ENCODE measurements around the gene TPCN2.
A peak's percentile ranks its signal among the peaks of the same experiment; 100 is the strongest.

The TPCN2 gene

DNA sequence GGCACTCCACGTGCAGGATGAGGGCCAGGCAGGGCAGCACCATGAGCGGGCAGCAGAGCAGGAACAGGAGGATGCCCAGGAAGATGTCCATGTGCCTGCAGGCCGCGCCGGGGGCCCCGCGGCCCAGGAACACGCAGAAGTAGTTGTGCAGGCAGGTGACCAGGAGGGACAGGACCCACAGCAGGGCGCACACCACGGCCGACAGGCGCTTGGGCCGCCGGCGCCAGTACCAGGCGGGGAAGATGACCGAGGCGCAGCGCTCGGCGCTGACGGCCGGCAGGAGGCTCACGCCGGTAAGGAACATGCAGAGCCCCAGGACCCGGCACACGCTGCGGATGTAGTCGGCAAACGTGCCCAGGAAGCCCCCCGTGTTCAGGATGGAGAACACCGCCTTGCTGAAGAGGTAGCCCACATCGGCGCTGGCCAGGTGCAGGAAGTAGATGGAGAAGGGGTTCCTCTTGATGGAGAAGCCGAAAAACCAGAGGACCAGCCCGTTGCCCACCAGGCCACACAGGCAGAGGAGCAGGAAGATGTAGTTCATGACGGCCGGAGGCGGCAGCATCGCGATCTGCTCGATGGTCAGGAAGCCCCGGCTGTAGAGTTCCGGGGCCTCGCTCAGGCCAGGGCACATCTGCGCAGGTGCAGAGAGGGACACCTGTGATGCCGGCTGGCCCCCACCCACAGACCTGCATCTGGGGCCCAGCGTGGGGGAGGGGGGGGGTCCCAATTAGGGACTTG, 42.9 kb upstream of the TPCN2 start:
- Mint-ChIP-seq H3K27ac (no peak overlapping the region), H3K36me3 (ENCODE audit: low read depth) (no peaks in the 10 kb centered on the region), H3K4me1 (ENCODE audit: low read depth) (no peaks in the 10 kb centered on the region), H3K4me3 (no peak overlapping the region), H3K9me3 (no peaks in the 10 kb centered on the region), H3K27me3 (peaks cover 32% of the 10 kb centered on the region)
- no peak for DNase-seq

DNA sequence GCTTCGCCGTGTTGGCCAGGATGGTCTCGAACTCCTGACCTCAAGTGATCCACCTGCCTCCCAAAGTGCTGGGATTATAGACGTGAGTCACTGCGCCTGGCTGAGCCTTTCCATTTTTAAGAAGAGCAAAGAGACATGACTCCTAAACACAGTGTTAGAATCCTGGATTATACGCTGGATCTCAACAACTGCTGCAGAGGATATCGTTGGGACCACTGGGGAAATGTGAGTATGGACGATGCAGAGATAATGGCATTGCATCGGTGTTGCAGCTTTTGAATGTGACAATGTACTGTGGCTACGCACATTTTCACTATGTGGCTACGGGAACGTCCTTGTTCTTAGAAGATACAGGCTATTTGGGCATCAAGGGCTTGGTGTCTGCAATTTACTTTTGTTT, 41.9 kb upstream of the TPCN2 start:
- Mint-ChIP-seq H3K36me3 (ENCODE audit: low read depth) (no peaks in the 10 kb centered on the region), H3K4me3 (no peak overlapping the region), H3K9me3 (no peaks in the 10 kb centered on the region), H3K27ac (no peak overlapping the region), H3K27me3 (peaks cover 38% of the 10 kb centered on the region), H3K4me1 (ENCODE audit: low read depth) (peaks cover 2% of the 10 kb centered on the region)
- no peak for DNase-seq

DNA sequence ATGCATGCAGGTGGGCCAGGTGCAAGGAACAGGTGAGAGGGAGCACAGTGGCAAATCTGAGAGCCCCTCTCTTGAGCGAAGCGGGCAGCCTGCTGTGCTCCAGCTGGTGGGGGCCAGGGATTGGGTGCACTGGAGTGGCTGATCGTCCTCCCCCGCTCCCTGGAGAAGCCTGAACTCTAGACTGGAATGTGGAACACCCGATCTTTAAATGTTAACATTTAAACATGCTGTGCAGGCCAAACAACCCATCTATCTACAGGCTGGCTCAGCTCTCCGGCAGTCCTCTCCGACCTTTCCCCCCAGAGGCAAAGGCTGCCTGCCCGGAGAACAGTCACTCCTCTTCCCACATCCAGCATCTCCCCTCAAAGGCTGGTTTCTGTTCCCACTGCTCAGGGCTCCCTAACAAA, 40.8 kb upstream of the TPCN2 start:
- Mint-ChIP-seq H3K27ac (no peak overlapping the region), H3K27me3 (peaks cover 49% of the 10 kb centered on the region), H3K36me3 (ENCODE audit: low read depth) (no peaks in the 10 kb centered on the region), H3K4me1 (ENCODE audit: low read depth) (peaks cover 2% of the 10 kb centered on the region), H3K9me3 (no peaks in the 10 kb centered on the region), H3K4me3 (no peak overlapping the region)
- DNase-seq: no peak

DNA sequence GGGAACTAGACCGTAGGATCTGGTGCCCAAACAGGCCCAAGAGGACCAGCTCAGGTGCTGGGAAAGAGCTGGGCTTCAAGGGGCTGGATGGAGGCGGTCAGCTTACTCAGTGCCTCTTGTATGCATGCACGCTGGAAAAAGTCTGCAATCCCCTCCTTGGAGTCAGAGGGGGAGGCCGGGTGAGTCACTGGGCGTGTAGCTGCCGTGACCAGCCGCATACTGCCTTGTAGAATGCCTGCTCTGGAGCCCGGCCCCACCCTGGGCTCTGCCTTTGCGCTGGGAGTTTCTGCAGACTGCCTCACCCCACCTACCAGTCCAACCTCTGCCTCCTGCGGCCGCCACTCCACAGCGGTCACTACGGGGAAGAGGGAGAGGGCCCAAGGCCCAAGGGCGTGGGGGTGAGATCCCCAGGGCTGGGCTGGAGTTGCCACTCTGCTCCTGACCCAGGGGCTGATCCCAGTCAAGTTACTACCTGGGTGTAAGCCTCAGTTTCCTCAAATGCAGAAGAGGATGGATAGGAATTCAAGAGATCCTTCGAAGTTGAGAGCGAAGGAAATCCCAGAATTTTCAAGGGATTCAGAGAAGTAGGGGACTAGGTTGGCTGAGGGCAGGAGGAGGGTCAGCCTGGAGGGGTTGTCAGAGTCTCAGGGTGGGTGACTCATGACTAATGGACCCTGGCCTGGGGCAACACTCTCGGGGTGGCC, 39.8 kb upstream of the TPCN2 start:
- Mint-ChIP-seq H3K4me3 (no peak overlapping the region), H3K27me3 (peaks cover 55% of the 10 kb centered on the region), H3K4me1 (ENCODE audit: low read depth) (peaks cover 2% of the 10 kb centered on the region), H3K27ac (no peak overlapping the region), H3K9me3 (no peaks in the 10 kb centered on the region), H3K36me3 (ENCODE audit: low read depth) (no peaks in the 10 kb centered on the region)
- DNase-seq: no peak

DNA sequence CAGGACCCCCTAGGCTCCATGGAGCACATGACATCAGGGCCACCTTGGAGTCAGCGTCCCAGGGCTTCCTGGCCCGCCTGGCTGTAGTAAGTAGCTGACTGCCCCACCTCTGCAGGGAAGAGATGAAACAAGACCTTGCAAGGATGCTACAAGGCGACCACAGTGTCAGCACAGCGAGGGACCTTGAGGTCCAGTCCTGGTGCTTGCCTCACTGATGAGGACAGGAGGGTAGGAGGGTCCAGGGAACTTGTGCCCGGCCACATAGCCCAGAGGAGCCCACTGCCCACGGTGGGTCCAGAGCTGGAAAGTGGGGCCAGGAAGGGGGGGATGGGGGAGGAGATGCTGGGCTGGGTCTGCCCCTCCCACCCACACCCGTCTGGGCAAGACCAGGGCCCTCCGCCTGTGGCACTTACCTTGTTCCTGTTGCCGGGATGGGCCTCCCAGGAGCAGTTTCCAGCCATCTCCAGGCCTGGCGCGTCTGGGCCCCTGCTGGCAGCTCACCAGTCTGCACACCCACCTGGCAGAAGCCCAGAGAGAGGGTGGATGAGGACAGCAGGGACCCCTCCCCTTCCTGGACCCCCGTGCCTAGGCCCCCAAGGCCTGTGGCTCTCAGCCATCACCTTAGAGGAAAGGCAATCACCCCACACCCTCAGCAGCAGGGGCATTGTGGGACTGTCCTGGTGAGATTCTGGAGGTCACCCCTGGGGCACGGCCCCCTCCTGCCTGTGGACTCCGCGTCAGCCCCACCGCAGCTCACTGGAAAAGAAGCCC, 39.1 kb upstream of the TPCN2 start:
- no peak for DNase-seq
- Mint-ChIP-seq H3K4me3 (no peak overlapping the region), H3K9me3 (no peaks in the 10 kb centered on the region), H3K27ac (no peak overlapping the region), H3K4me1 (ENCODE audit: low read depth) (peaks cover 2% of the 10 kb centered on the region), H3K27me3 (peaks cover 63% of the 10 kb centered on the region), H3K36me3 (ENCODE audit: low read depth) (no peaks in the 10 kb centered on the region)

DNA sequence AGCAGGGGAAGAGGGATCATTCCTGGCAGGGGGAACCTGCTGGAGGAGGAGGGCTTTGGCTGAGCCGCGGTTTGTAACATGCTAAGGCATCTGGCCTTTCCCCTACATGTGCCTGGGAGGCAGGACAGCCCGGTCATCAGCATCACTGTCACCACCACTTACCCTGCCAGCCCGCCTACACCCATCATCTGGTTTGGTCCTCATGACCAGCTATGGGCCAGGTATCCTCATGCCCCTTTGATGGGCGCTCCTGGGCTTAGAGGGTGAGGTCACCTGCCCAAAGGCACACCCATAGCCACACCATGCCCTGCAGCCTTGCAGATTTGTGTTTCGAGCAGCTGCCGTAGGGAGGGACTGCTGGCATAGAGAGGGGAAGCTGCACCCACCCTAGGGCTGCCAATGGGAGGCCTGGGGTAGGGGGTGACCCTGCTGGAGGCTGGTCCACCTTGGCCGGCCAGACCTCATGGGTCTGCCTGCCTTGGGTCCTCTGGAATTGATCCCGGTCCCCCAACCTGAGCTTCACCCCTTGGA, 38.3 kb upstream of the TPCN2 start:
- H3K4me3 Mint-ChIP-seq: no peak overlapping the region
- no peak for DNase-seq
- no peaks in the 10 kb centered on the region for H3K36me3 Mint-ChIP-seq (ENCODE audit: low read depth)
- H3K9me3 Mint-ChIP-seq: no peaks in the 10 kb centered on the region
- peaks cover 2% of the 10 kb centered on the region for H3K4me1 Mint-ChIP-seq (ENCODE audit: low read depth)
- H3K27me3 Mint-ChIP-seq: peaks cover 65% of the 10 kb centered on the region
- no peak overlapping the region for H3K27ac Mint-ChIP-seq

DNA sequence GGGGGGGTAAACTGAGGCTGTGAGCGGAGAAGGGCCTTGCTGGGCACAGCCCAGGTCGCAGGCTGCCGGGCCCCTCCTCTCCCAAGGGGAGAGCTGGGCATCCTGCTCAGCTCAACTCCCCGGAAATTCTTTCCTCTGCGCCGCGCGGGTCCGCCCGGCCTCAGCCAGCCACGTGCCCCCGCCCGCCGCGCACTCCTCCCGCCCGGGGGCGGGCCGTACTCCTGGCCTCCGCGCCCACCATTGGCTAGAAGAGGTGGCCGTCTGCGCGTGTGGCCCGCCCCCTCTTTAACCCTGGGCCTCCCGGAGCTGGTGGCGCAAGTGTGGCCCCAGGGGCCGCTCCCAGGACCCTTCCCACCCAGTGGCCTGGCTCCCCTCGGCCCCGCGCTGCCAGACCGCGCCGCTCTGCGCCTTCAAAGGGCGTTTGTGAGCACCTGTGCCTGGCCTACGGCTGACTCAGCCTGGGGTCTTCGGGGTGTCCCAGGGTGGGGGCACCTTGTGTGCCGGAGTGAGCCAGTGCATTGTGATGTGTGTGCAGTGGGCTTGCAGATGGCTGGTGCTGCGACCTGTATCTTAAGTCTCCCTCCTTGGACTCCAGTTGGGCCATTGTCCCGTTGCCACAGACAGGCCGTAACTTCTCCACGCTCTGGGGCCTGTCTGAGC, 37.6 kb upstream of the TPCN2 start:
- H3K9me3 Mint-ChIP-seq: no peaks in the 10 kb centered on the region
- H3K36me3 Mint-ChIP-seq (ENCODE audit: low read depth): no peaks in the 10 kb centered on the region
- peaks cover 2% of the 10 kb centered on the region for H3K4me1 Mint-ChIP-seq (ENCODE audit: low read depth)
- peaks cover 60% of the 10 kb centered on the region for H3K27me3 Mint-ChIP-seq
- DNase-seq: peak; percentile 58
- H3K27ac Mint-ChIP-seq: no peak overlapping the region
- H3K4me3 Mint-ChIP-seq: no peak overlapping the region

DNA sequence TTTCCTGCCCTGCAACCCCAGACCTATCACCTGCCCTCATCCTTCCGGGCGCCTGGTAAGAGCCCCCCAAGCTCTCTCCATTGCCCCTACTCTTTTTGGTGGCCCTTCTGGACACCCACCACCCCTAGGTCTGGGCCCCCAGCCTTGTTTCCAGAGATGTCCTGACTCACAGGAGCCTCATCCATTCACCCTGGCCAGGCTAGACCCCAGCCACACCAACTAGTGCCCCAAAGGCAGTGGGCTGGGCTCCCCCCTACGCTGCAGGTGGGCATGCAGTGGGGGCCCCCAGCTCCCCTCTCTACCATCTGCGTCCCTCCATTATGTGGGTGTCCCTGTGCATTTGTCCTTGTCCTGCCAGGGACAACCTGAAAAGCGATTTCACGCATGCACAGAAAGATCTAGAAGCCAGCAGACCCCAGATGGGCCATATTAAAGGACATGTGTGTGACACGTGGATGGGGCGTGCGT, 37.1 kb upstream of the TPCN2 start:
- H3K27me3 Mint-ChIP-seq: peaks cover 60% of the 10 kb centered on the region
- no peak overlapping the region for H3K27ac Mint-ChIP-seq
- H3K4me3 Mint-ChIP-seq: no peak overlapping the region
- H3K4me1 Mint-ChIP-seq (ENCODE audit: low read depth): peaks cover 2% of the 10 kb centered on the region
- H3K9me3 Mint-ChIP-seq: no peaks in the 10 kb centered on the region
- no peak for DNase-seq
- H3K36me3 Mint-ChIP-seq (ENCODE audit: low read depth): no peaks in the 10 kb centered on the region

DNA sequence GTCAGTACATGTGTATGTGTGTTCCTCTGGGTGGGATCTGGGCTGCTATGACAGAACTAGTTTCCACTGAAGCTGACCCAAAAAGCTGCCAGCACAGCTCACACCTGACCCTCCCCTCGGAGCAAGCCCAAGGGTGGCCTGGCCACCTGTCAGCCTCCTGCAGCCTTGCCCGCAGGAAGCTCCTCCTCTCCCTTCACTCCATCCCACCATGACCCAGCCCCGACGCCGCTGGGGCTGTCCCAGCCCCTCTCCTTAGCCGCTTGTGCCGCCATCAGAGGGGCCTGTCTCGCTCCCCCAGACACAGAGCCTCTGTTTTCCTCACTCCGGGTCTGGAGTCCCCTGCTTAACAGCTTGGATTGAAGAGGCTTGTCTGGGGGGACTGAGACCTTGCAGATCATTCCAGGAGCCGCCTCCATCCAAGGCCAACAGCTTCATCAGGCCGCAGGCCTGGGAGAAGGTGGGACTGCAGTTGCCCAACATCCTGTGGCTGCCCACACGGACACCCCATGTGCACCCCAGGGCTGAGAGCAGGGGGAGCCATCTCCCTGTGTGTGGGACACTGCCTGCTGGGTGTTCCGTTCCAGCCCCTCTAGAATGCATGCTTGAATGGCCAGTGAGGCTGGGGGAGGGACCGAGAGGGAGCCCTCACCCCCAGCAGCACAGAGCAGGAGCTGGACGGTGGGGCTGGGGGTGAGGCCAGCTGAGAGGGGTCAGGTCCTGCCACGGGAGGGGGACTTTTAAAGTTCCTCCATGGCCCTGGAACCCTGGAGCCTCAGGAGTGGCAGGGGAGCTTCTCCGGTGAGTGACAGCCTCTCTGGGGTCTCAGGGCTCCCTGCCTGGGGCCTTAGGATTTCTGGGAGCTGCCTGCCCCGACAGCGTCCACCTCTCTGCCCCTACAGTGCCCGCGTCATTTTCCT, 36.4 kb upstream of the TPCN2 start:
- DNase-seq: no peak
- no peak overlapping the region for H3K4me3 Mint-ChIP-seq
- peaks cover 60% of the 10 kb centered on the region for H3K27me3 Mint-ChIP-seq
- no peaks in the 10 kb centered on the region for H3K36me3 Mint-ChIP-seq (ENCODE audit: low read depth)
- no peak overlapping the region for H3K27ac Mint-ChIP-seq
- peaks cover 2% of the 10 kb centered on the region for H3K4me1 Mint-ChIP-seq (ENCODE audit: low read depth)
- H3K9me3 Mint-ChIP-seq: no peaks in the 10 kb centered on the region

DNA sequence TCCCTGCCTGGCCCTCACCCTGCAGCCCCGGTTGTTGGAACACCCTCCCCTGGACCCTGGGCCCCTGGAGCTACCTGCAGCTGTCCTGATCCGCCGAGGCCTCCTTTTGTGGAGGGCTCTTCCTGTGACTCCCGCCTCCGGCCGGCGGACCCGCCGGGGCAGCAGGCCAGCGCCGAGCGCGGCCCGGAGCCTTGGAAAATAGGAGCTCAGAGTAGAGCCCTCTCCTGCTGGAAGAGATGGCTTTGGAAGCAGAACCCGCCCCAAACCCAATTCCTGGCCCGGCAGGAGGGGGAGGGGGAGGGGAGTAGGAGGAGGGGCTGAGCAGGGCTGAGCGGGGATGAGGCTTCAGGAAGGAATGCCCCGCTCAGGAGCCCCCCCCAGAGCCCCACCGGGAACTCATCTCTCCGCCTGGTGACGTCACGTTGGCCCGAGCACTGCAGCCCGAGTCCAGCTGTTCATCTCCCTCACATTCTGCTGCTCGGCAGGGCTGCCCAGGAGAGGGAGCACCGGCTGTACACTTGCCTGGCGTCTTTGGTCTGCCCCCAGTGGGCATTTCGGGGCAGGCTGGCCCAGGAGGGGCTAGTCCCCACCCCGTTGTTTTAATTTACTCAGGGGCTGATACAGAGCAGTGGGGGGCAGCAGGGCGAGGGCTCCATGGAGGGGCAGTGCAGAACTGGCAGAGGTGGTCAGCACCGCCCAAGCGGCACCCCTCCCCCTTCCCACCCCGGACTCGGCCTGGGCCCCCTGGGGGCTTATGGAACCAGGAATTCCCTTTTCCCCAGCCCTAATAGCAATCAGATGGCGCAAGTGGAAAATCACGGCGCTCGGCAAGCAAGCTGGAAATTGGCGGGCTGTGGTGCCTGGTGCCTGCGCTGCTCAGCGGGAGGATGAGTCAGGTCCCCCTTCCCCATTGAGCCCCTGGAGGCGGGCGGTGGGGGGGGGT, 35.5 kb upstream of the TPCN2 start, which contains the start of gene MRGPRF:
MRGPRF (minus strand) TSS at position 238 of the 943 bp plus-strand sequence. CDS start 3,345 bp downstream, outside the sequence.
- H3K4me1 Mint-ChIP-seq (ENCODE audit: low read depth): peaks cover 2% of the 10 kb centered on the region
- no peak for DNase-seq
- H3K36me3 Mint-ChIP-seq (ENCODE audit: low read depth): no peaks in the 10 kb centered on the region
- H3K27me3 Mint-ChIP-seq: peaks cover 55% of the 10 kb centered on the region
- H3K9me3 Mint-ChIP-seq: no peaks in the 10 kb centered on the region
- H3K27ac Mint-ChIP-seq: no peak within 1 kb of the TSS
- no peak within 1 kb of the TSS for H3K4me3 Mint-ChIP-seq

DNA sequence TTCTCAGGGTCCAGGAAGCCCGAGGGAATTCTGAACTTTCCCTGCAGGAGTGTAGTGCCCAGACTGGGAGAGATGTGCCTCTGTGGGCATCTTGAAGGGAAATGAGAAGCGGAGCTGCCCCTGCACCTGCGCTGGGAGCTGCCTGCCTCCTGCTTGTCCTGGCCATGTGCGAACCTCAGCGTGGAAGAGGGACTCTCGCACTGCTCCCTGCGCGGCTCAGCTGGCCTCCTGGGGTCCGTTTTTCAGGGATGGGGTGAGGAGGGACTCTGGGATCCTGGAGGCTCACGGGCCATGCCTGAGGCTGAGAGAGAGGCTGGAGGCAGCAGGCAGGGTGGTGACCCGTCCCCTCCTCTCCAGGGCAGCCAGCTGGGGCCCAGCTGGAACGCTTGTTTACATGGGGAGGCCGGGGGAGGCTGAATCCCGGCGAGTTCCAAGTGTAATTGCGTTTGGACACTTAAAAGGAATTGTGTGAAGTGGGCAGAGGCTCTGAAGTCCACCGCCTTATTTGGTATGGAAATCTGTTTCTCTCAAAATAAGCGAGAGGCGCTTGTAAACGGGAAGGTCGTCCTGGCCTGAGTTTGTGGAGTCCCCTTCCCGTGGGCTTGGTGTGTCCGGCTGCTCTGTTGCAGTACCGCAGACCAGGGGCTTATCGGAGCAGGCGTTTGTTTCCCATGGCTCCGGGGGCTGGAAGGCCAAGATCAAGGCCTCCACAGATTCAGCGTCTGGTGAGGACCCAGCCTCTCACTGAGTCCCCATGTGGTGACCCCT, 34.5 kb upstream of the TPCN2 start:
- Mint-ChIP-seq H3K4me3 (no peak overlapping the region), H3K27ac (no peak overlapping the region)

DNA sequence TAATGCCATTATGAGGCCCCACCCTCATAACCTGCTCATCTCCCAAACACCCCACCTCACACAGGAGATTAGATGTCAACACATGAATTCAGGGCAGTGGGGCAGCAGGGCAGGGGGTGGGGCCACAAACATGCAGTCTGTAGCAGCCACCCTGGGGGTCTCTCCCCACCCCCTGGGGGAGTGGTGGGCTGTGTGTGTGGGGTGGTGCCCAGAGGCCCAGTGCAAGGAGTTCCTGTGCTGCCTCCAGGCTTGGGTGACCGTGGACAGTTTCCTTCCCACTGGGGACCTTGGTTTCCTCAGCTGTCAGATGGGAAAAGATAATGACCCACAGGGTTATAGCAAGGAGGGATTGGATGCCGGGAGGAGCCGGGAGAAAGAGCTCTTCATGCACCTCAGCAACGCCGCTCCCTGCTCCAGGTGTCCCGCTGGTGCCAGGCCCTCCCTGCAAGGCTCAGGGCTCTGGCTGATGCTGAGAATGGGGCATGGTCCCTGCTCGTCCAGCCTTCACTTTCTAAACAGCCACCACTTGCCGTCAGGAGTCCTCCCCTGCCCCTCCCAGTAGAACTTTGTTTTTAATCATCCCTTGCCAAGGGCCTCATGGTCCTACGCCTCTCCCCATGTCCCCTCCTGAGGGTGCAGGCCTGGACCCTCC, 33.7 kb upstream of the TPCN2 start:
- H3K9me3 Mint-ChIP-seq: no peaks in the 10 kb centered on the region
- no peak overlapping the region for H3K4me3 Mint-ChIP-seq
- peaks cover 2% of the 10 kb centered on the region for H3K4me1 Mint-ChIP-seq (ENCODE audit: low read depth)
- no peak for DNase-seq
- H3K36me3 Mint-ChIP-seq (ENCODE audit: low read depth): no peaks in the 10 kb centered on the region
- no peak overlapping the region for H3K27ac Mint-ChIP-seq
- peaks cover 45% of the 10 kb centered on the region for H3K27me3 Mint-ChIP-seq

More for the DNA sequence above, 34.5 kb upstream of the TPCN2 start:
- DNase-seq: no peak
- H3K36me3 Mint-ChIP-seq (ENCODE audit: low read depth): no peaks in the 10 kb centered on the region
- peaks cover 51% of the 10 kb centered on the region for H3K27me3 Mint-ChIP-seq
- H3K4me1 Mint-ChIP-seq (ENCODE audit: low read depth): peaks cover 2% of the 10 kb centered on the region
- no peaks in the 10 kb centered on the region for H3K9me3 Mint-ChIP-seq

Data from activated T-cell treated with anti-CD3 and anti-CD28 coated beads, Interleukin-2, amount 50 U/mL, for 24 hours (primary cell).